Measurements from ENCODE around the gene LAMB2.

GRCh38 chr3:49108346-49108745, 24.5 kb downstream of the LAMB2 start:
- TF ChIP-seq EP300 (IDR thresholded peaks at IDR 0.05; ENCODE audit: borderline replicate concordance) (no peak), RAD21 (IDR thresholded peaks at IDR 0.05; ENCODE audit: low read depth) (no peak), MAX (IDR thresholded peaks at IDR 0.05) (no peak), ZBTB7A (IDR thresholded peaks at IDR 0.05; ENCODE audit: low read depth) (no peak), NFIC (IDR thresholded peaks at IDR 0.05) (no peak), YY1 (IDR thresholded peaks at IDR 0.05; ENCODE audit: low read depth) (no peak), TCF12 (IDR thresholded peaks at IDR 0.05; ENCODE audit: low read depth) (no peak), REST (IDR thresholded peaks at IDR 0.05; ENCODE audit: low read depth) (no peak), TEAD4 (IDR thresholded peaks at IDR 0.05) (no peak), TAF1 (IDR thresholded peaks at IDR 0.05; ENCODE audit: low read depth) (no peak), CEBPB (IDR thresholded peaks at IDR 0.05) (no peak), FOXM1 (IDR thresholded peaks at IDR 0.05; ENCODE audit: borderline replicate concordance, low read depth) (no peak), CREB1 (IDR thresholded peaks at IDR 0.05; ENCODE audit: low read depth) (no peak), EGR1 (IDR thresholded peaks at IDR 0.05) (no peak)

Measured in Ishikawa (cell line).